GM19395 (cell line): ENCODE results near the gene COL19A1.

ENCODE experiments used
- ATAC-seq: cut with Tn5 transposase; IDR thresholded peaks from one replicate; pipeline ENCODE4 v1.9.1; 2021; ENCODE audit warnings: mild to moderate bottlenecking, moderate library complexity; ENCODE audit not compliant: unreplicated experiment

COL19A1 gene

GRCh38 chr6:70118670-70119069, 252.3 kb downstream of the COL19A1 start:
- no peak for ATAC-seq

GRCh38 chr6:70119218-70119835, 253.0 kb downstream of the COL19A1 start:
- ATAC-seq = no peak

GRCh38 chr6:70124443-70124842, 258.1 kb downstream of the COL19A1 start:
- no peak for ATAC-seq

GRCh38 chr6:70124882-70125545, 258.7 kb downstream of the COL19A1 start:
- ATAC-seq = no peak

GRCh38 chr6:70125602-70126001, 259.2 kb downstream of the COL19A1 start:
- ATAC-seq = no peak

- ATAC-seq = no peak
Measured at GRCh38 chr6:70129341-70129740, 263.0 kb downstream of the COL19A1 start.

- ATAC-seq = peak; percentile 6
Measured at GRCh38 chr6:70130865-70131264, 264.5 kb downstream of the COL19A1 start.

- peak; percentile 94 for ATAC-seq
Measured at GRCh38 chr6:70131528-70131927, 265.2 kb downstream of the COL19A1 start.

- ATAC-seq = no peak
Measured at GRCh38 chr6:70133246-70133645, 266.9 kb downstream of the COL19A1 start.

GRCh38 chr6:70134542-70134941, 268.2 kb downstream of the COL19A1 start:
- ATAC-seq = no peak

GRCh38 chr6:70135219-70136160, 269.1 kb downstream of the COL19A1 start:
- no peak for ATAC-seq

- no peak for ATAC-seq
Measured at GRCh38 chr6:70136996-70137395, 270.6 kb downstream of the COL19A1 start.

GRCh38 chr6:70140496-70140895, 274.1 kb downstream of the COL19A1 start:
- ATAC-seq = no peak

- ATAC-seq = no peak
Measured at GRCh38 chr6:70142034-70142433, 275.7 kb downstream of the COL19A1 start.

GRCh38 chr6:70145178-70145577, 278.8 kb downstream of the COL19A1 start:
- ATAC-seq = no peak

- no peak for ATAC-seq
Measured at GRCh38 chr6:70149209-70149788, 282.9 kb downstream of the COL19A1 start.

- ATAC-seq = no peak
Measured at GRCh38 chr6:70150521-70150920, 284.2 kb downstream of the COL19A1 start.

GRCh38 chr6:70151616-70152015, 285.3 kb downstream of the COL19A1 start:
- no peak for ATAC-seq

GRCh38 chr6:70152786-70153185, 286.4 kb downstream of the COL19A1 start:
- ATAC-seq = no peak

- no peak for ATAC-seq
Measured at GRCh38 chr6:70157086-70157485, 290.7 kb downstream of the COL19A1 start.

- no peak for ATAC-seq
Measured at GRCh38 chr6:70160276-70160675, 293.9 kb downstream of the COL19A1 start.
